Effector memory CD4-positive, alpha-beta T cell (primary cell): ENCODE measurements around the gene CCDC187.

Experiments
- DNase-seq, 3 donors: peaks; one replicate each; pipeline ENCODE4 v3.0.0-alpha.2; 2020
- H3K27ac ChIP-seq: 2 replicates; pipeline ENCODE4 v1.7.0; 2013; ENCODE audit warnings: mild to moderate bottlenecking, low read length, moderate library complexity; ENCODE audit not compliant: insufficient read depth, poor library complexity, severe bottlenecking
- H3K27me3 ChIP-seq: replicated peaks from 2 replicates; pipeline ENCODE4 v1.7.0; 2013; ENCODE audit warnings: mild to moderate bottlenecking, low read length; ENCODE audit not compliant: insufficient read depth, control insufficient read depth, poor library complexity, severe bottlenecking
- H3K36me3 ChIP-seq: 2 replicates; pipeline ENCODE4 v1.7.0; 2013; ENCODE audit warnings: mild to moderate bottlenecking, low read length, moderate library complexity; ENCODE audit not compliant: control insufficient read depth, insufficient read depth
- H3K4me1 ChIP-seq: 2 replicates; pipeline ENCODE4 v1.7.0; 2013; ENCODE audit warnings: low read length, mild to moderate bottlenecking; ENCODE audit not compliant: control insufficient read depth, insufficient read depth, poor library complexity, severe bottlenecking
- H3K4me3 ChIP-seq: 2 replicates; pipeline ENCODE4 v1.7.0; 2013; ENCODE audit warnings: low read length, low read depth, mild to moderate bottlenecking; ENCODE audit not compliant: insufficient read depth, poor library complexity, severe bottlenecking
- H3K9me3 ChIP-seq: 2 replicates; pipeline ENCODE4 v1.7.0; 2013; ENCODE audit warnings: mild to moderate bottlenecking, low read length, moderate library complexity; ENCODE audit not compliant: control insufficient read depth

Gene CCDC187

GRCh38 chr9:136233411-136233810 is 70.5 kb downstream of the CCDC187 start:
- H3K4me3 ChIP-seq: no peak overlapping the region
- no peak overlapping the region for H3K27ac ChIP-seq
- no peak for DNase-seq
- no peaks in the 10 kb centered on the region for H3K4me1 ChIP-seq
- no peaks in the 10 kb centered on the region for H3K9me3 ChIP-seq
- peaks cover 24% of the 10 kb centered on the region for H3K36me3 ChIP-seq
- H3K27me3 ChIP-seq: no peaks in the 10 kb centered on the region

GRCh38 chr9:136232969-136233368 is 70.9 kb downstream of the CCDC187 start:
- H3K36me3 ChIP-seq: peaks cover 24% of the 10 kb centered on the region
- H3K9me3 ChIP-seq: no peaks in the 10 kb centered on the region
- H3K4me3 ChIP-seq: no peak overlapping the region
- DNase-seq: no peak
- no peak overlapping the region for H3K27ac ChIP-seq
- H3K27me3 ChIP-seq: no peaks in the 10 kb centered on the region
- no peaks in the 10 kb centered on the region for H3K4me1 ChIP-seq

- Histone ChIP-seq H3K36me3 (peaks cover 23% of the 10 kb centered on the region), H3K4me1 (no peaks in the 10 kb centered on the region), H3K27ac (peak overlapping the region; percentile 48), H3K4me3 (peak overlapping the region; percentile 32), H3K27me3 (no peaks in the 10 kb centered on the region), H3K9me3 (no peaks in the 10 kb centered on the region)
- no peak for DNase-seq
These were observed 72.2 kb downstream of the CCDC187 start for GRCh38 chr9:136231478-136232297.

GRCh38 chr9:136230773-136231172 is 73.1 kb downstream of the CCDC187 start:
- no peak for DNase-seq

GRCh38 chr9:136230365-136230764 is 73.5 kb downstream of the CCDC187 start:
- H3K27ac ChIP-seq: no peak overlapping the region
- H3K9me3 ChIP-seq: no peaks in the 10 kb centered on the region
- no peaks in the 10 kb centered on the region for H3K4me1 ChIP-seq
- H3K36me3 ChIP-seq: peaks cover 10% of the 10 kb centered on the region
- DNase-seq: no peak
- no peaks in the 10 kb centered on the region for H3K27me3 ChIP-seq
- H3K4me3 ChIP-seq: no peak overlapping the region

More at GRCh38 chr9:136230773-136231172, 73.1 kb downstream of the CCDC187 start:
- Histone ChIP-seq H3K27me3 (no peaks in the 10 kb centered on the region), H3K27ac (no peak overlapping the region), H3K4me1 (no peaks in the 10 kb centered on the region), H3K4me3 (no peak overlapping the region), H3K9me3 (no peaks in the 10 kb centered on the region), H3K36me3 (peaks cover 14% of the 10 kb centered on the region)

- no peak for DNase-seq
- H3K36me3 ChIP-seq: peaks cover 4% of the 10 kb centered on the region
- H3K27ac ChIP-seq: no peak overlapping the region
- H3K4me1 ChIP-seq: peaks cover under 1% of the 10 kb centered on the region
- no peaks in the 10 kb centered on the region for H3K27me3 ChIP-seq
- no peaks in the 10 kb centered on the region for H3K9me3 ChIP-seq
- H3K4me3 ChIP-seq: no peak overlapping the region
These were observed 74.5 kb downstream of the CCDC187 start for GRCh38 chr9:136229096-136230065.

- no peaks in the 10 kb centered on the region for H3K9me3 ChIP-seq
- no peaks in the 10 kb centered on the region for H3K27me3 ChIP-seq
- peaks cover 13% of the 10 kb centered on the region for H3K36me3 ChIP-seq
- no peak for DNase-seq
- H3K27ac ChIP-seq: no peak overlapping the region
- peaks cover 7% of the 10 kb centered on the region for H3K4me1 ChIP-seq
- no peak overlapping the region for H3K4me3 ChIP-seq
These were observed 75.6 kb downstream of the CCDC187 start for GRCh38 chr9:136228107-136228875.

GRCh38 chr9:136226680-136227407 is 77.0 kb downstream of the CCDC187 start:
- H3K36me3 ChIP-seq: peaks cover 21% of the 10 kb centered on the region

More at GRCh38 chr9:136226680-136227407, 77.0 kb downstream of the CCDC187 start:
- Histone ChIP-seq H3K4me1 (peaks cover 7% of the 10 kb centered on the region), H3K27ac (no peak overlapping the region), H3K27me3 (no peaks in the 10 kb centered on the region), H3K9me3 (no peaks in the 10 kb centered on the region), H3K4me3 (no peak overlapping the region)
- DNase-seq: no peak
